Spleen (tissue), 11 donors: ENCODE results near the gene SAMD7. TPM values are rescaled to one million over a fixed set of nuclear protein-coding genes. Genes with fewer than 3 reads are reported as not detected.

Experiments
- DNase-seq: peaks from one replicate; pipeline ENCODE4 v3.0.0-alpha.2; 2020
- H3K27ac ChIP-seq, 8 donors: fragments of 200-600 bp; sonication (generic) in 7 of 8; 1 replicate in 4 of 8; 2 replicates in 4 of 8; pipeline versions ENCODE4 v1.5.0 to v1.8.0; 2016 to 2021; ENCODE audit warnings: inconsistent platforms in 4 of 8, mild to moderate bottlenecking in 4 of 8, moderate library complexity in 1 of 8
- H3K27me3 ChIP-seq, 7 donors: fragments of 200-600 bp; sonication (generic) in 6 of 7; replicated peaks in 1 of 7; 1 replicate in 4 of 7; 2 replicates in 3 of 7; pipeline versions ENCODE4 v1.5.0 to v1.8.0; 2016 to 2021; ENCODE audit warnings: inconsistent platforms in 3 of 7, mild to moderate bottlenecking in 1 of 7
- H3K36me3 ChIP-seq, 6 donors: fragments of 200-600 bp; sonication (generic) in 5 of 6; 1 replicate in 4 of 6; 2 replicates in 2 of 6; pipeline versions ENCODE4 v1.5.0 to v1.8.0; 2016 to 2021; ENCODE audit warnings: inconsistent platforms in 2 of 6
- H3K4me1 ChIP-seq, 6 donors: fragments of 200-600 bp; sonication (generic) in 5 of 6; 1 replicate in 3 of 6; 2 replicates in 3 of 6; pipeline versions ENCODE4 v1.5.0 to v1.8.0; 2016 to 2021; ENCODE audit warnings: inconsistent platforms in 3 of 6
- H3K4me3 ChIP-seq, 8 donors: fragments of 200-600 bp; sonication (generic) in 7 of 8; 1 replicate in 4 of 8; 2 replicates in 4 of 8; pipeline versions ENCODE4 v1.5.0 to v1.8.0; 2016 to 2021; ENCODE audit warnings: inconsistent platforms in 4 of 8, mild to moderate bottlenecking in 4 of 8, moderate library complexity in 2 of 8
- H3K9me3 ChIP-seq, 8 donors: fragments of 200-600 bp; sonication (generic) in 7 of 8; 1 replicate in 4 of 8; 2 replicates in 4 of 8; pipeline versions ENCODE4 v1.5.0 to v1.8.0; 2016 to 2021; ENCODE audit warnings: inconsistent platforms in 4 of 8
- CTCF ChIP-seq, 11 experiments: fragments of 200-600 bp in 7 of 11; fragments of 450-650 bp in 4 of 11; sonication (generic) in 4 of 11; IDR thresholded peaks in 8 of 11; conservative IDR thresholded peaks in 3 of 11; 1 replicate in 7 of 11; 2 replicates in 4 of 11; pipeline versions ENCODE4 v1.4.0 to v1.8.0; 2016 to 2021; ENCODE audit warnings: antibody characterized with exemption in 11 of 11, inconsistent platforms in 4 of 11, mild to moderate bottlenecking in 1 of 11
- POLR2A ChIP-seq, 3 donors: fragments of 450-650 bp; IDR thresholded peaks; one replicate each; pipeline ENCODE4 v1.5.1; 2017; ENCODE audit warnings: antibody characterized with exemption in 3 of 3, mild to moderate bottlenecking in 1 of 3
- POLR2AphosphoS5 ChIP-seq, 3 donors: sonication (generic); formaldehyde crosslinking; IDR thresholded peaks; one replicate each; pipeline ENCODE4 v1.5.1; 2017; ENCODE audit warnings: antibody characterized with exemption in 3 of 3
- WGBS, 5 donors: extraction: QIAGEN DNeasy Blood & Tissue Kit in 3 of 5; methylation state at CpG; one replicate each; pipeline versions ENCODE4 v1.1.5 to v1.1.7; 2013 to 2018; 5-methylcytosine and 5-hydroxymethylcytosine counted together
- intact Hi-C: fragments of 100-400 bp; cut with DNase I; formaldehyde crosslinking; loops from one replicate; pipeline ENCODE4 v1.15.0; 2023; ENCODE audit warnings: low total_unique reads
- polyA plus RNA-seq, 3 donors: library from polyadenylated mRNA; stranded (reverse); fragments of 200-250 nt; gene quantifications; one replicate each; pipeline ENCODE4 v1.2.1, GENCODE V29; 2013
- total RNA-seq, 7 donors: library from RNA; depleted of rRNA in 3 of 7; stranded (reverse); fragments of >200 nt in 3 of 7; fragmentation: NEBNext Ultra II Directional in 4 of 7; extraction: Animal tissue kit (Norgen Biotek cat#: 25700) in 4 of 7; gene quantifications; one replicate each; pipeline versions ENCODE4 v1.1.0 to v1.2.1, GENCODE V29; 2016 to 2021
- donor health status: healthy with polysubstance abuse.
- donor health status: DM: no; HTN: no; CAD: no; lungs with moderate emphysema.
- donor health status: DM: no; HTN: no; CAD: no.
- donor health status: Bipolar disorder and iron deficiency.
- donor health status: healthy.
- donor health status: DM: no; HTN: no; CAD: no.
- donor health status: DM: yes; HTN: yes; CAD: no.

The SAMD7 gene
- total and polyA plus RNA-seq, 10 donors: 0.03 to 0.08 (median 0.04) TPM; not detected in 7

GRCh38 chr3:169879845-169880575, 31.4 kb upstream of the SAMD7 start:
- no peak for TF ChIP-seq CTCF (IDR thresholded peaks at IDR 0.05 in 8 of 11, conservative IDR thresholded peaks at IDR 0.05 in 3 of 11)
- no peak for TF ChIP-seq POLR2A (IDR thresholded peaks at IDR 0.05)
- TF ChIP-seq POLR2AphosphoS5 (IDR thresholded peaks at IDR 0.05): no peak
- 60 to 94% (median 80%) methylated on average over 1 to 3 of the region's 3 CpGs for WGBS, 5 donors
- H3K4me3 ChIP-seq: no peak overlapping the region
- H3K36me3 ChIP-seq: no peaks in the 10 kb centered on the region
- H3K4me1 ChIP-seq: peaks cover 0 to 5% (median 0%) of the 10 kb centered on the region in 6 donors
- H3K27me3 ChIP-seq: no peaks in the 10 kb centered on the region
- DNase-seq: no peak
- no peaks in the 10 kb centered on the region for H3K9me3 ChIP-seq
- intact Hi-C loops: no loop called here
- H3K27ac ChIP-seq: no peak overlapping the region

- no peaks in the 10 kb centered on the region for H3K36me3 ChIP-seq
- TF ChIP-seq CTCF (IDR thresholded peaks at IDR 0.05 in 8 of 11, conservative IDR thresholded peaks at IDR 0.05 in 3 of 11) (no peak), POLR2A (IDR thresholded peaks at IDR 0.05) (no peak)
- DNase-seq: no peak
- H3K4me3 ChIP-seq: no peak overlapping the region
- H3K4me1 ChIP-seq: peaks cover 0 to 5% (median 0%) of the 10 kb centered on the region in 6 donors
- 86 to 91% (median 89%) methylated on average over 4 of the region's 4 CpGs for WGBS, 5 donors
- no peaks in the 10 kb centered on the region for H3K27me3 ChIP-seq
- intact Hi-C loops: no loop called here
- H3K9me3 ChIP-seq: no peaks in the 10 kb centered on the region
- H3K27ac ChIP-seq: no peak overlapping the region
Measured at GRCh38 chr3:169880576-169881250, 30.7 kb upstream of the SAMD7 start.

- intact Hi-C loops: no loop called here
- 46 to 80% (median 69%) methylated on average over 5 of the region's 5 CpGs for WGBS, 5 donors
Measured at GRCh38 chr3:169886671-169887070, 24.7 kb upstream of the SAMD7 start.

More at GRCh38 chr3:169886671-169887070, 24.7 kb upstream of the SAMD7 start:
- no peak overlapping the region for H3K4me3 ChIP-seq
- H3K27ac ChIP-seq: no peak overlapping the region
- no peak for DNase-seq
- H3K36me3 ChIP-seq: no peaks in the 10 kb centered on the region
- no peaks in the 10 kb centered on the region for H3K27me3 ChIP-seq
- TF ChIP-seq POLR2AphosphoS5 (IDR thresholded peaks at IDR 0.05) (no peak), POLR2A (IDR thresholded peaks at IDR 0.05) (no peak), CTCF (IDR thresholded peaks at IDR 0.05 in 8 of 11, conservative IDR thresholded peaks at IDR 0.05 in 3 of 11) (no peak)
- H3K4me1 ChIP-seq: no peaks in the 10 kb centered on the region
- H3K9me3 ChIP-seq: no peaks in the 10 kb centered on the region
